HG02763 (cell line): ENCODE measurements around the gene TNNT1.

Experiments used
- ATAC-seq: cut with Tn5 transposase; IDR thresholded peaks from one replicate; pipeline ENCODE4 v1.9.1; 2021; ENCODE audit warnings: mild to moderate bottlenecking, moderate library complexity; ENCODE audit not compliant: unreplicated experiment

TNNT1 gene

GRCh38 chr19:55092423-55093318 lies 56.3 kb downstream of the TNNT1 start:
- ATAC-seq = no peak

DNA sequence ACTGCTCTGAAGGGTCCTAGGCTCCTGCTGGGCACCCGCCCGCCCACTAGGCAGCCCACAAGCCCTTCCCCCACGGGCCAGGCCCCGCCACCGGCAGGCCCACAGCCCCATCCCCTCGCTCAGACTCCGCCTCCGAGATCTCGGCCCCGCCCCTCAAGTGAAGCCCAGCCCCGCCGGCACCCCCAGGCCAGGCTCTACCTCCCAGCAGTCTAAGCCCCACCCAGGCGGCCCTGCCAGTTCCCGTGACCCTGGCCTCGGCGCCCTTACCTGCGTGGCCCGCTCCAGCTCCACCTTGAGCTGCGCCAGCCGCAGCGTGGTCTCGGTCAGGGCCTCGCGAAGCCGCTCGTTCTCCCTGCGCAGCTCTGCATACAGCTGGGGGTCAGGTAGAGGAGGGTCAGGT lies 57.1 kb downstream of the TNNT1 start:
- no peak for ATAC-seq

DNA sequence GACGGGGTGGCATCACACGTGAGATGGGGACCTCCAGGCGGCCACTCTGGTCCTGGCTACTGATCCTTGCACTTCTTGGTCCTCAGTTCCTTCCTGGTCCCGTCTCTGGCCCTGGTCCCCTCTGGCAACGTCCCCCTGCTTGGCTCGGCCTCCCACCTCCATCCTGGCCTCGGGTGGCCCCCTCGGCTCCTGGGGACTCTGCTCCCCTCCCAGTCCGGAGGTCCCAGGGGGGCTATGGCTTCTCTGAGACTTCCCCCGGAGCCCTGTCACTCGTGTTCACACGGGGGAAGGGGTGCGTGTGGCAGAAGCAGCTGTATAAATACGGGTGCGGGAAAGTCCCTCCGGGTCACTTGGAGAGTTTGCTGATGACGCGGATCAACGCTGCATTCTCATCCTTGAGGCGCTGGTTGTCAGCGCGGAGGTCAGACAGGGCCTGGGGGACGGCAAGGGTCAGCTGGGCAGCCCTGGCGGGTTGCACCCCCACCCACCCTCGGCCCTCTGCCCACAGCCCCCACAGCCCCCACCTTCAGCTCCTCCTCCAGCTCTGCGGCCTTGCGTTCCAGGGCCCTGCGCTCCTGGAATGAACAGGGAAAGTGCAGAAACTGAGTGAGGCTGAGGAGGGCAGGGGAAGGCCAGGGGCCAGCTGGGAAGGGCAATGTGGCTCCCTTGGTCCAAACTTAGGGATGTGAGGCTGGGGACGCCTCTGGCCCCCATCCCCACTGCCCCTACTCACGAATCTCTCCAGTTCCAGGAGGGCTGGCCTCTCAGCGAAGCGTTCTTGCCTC lies 57.7 kb downstream of the TNNT1 start:
- no peak for ATAC-seq

- ATAC-seq = no peak
Measured at GRCh38 chr19:55090564-55090963, 58.4 kb downstream of the TNNT1 start.

DNA sequence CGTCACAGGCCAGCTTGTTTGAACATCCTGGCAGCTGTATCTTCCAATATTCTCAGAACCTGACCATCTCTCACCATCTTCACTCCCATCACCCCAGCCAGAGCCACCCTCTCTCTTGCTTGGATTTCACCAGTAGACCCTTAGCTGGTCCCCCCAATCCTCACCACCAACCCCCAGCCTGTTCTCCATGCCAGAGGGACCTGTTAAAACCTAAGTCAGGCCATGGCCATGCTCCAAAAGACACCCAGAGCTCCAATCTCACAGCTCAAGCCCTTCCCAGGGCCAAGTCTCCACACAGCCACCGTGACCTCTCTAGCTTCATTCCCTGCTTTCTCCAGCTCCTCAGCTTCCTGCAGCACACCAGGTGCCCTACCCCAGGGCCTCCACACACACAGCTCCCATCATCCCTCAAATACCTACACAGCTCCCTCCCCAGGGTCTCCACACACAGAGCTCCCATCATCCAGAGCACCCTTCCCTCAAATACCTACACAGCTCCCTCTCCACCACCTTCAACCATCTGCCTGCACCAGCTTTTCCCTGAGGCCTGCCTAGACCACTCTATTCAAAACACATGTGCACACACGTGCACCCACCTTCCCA lies 59.6 kb downstream of the TNNT1 start:
- no peak for ATAC-seq

DNA sequence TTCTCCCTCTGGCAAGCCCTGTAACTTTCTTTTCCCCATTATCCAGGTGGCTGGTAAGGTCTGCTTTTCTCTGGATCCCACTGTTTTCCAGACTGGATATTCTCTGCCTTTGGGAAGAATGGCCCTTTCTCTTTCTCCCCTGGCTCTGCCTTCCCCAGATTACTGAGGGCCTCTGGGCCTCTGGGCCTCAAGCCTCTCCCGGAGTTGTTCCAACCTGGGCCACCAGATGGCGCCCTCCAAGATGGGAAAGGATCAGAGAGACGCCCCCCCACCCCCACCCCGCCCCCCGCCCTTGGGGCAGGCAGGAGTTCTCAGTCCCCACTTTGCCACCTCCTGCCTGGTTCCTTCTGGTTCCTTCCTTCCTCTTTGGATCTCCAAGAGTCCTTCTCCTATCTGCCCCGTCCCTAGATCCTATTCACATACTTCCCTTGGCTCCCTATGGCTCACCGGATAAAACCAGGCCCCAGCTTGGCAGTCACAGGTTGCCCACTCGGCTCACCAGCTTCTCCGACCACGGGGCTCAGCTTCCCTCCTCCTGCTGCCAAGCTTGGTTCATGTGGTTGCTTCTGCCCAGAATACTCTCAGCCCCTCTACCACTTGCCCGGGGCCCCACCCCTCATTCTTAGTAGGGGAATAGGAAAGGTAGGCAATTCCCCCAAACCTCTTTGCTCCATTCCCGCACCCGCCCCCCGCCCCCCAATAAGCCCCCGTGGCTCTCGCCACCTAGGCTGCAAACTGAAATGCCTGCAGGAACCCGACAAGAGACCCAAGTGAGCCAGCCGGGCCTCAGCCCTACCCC lies 60.3 kb downstream of the TNNT1 start:
- no peak for ATAC-seq

DNA sequence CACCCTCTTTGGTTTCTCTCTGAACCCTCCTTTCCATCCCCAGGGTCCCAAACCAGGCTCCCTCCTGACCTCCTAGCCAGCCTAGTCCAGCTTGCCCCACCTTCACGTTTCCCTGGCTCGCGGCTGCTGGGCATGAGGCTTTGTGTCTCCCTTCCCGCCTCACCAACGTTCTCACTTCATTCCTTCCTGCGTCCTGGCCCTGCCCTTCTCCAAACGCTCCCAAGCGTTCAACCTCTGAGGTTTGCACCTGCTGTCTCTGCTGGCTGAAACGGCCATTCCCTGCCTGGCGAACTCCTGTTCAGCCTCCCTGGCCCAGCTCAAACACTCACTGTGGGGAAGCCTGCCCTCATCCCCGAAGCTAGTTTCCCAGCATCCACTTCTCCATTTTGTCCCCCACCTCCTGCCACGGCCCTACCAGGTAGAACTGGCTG lies 61.0 kb downstream of the TNNT1 start:
- no peak for ATAC-seq

DNA sequence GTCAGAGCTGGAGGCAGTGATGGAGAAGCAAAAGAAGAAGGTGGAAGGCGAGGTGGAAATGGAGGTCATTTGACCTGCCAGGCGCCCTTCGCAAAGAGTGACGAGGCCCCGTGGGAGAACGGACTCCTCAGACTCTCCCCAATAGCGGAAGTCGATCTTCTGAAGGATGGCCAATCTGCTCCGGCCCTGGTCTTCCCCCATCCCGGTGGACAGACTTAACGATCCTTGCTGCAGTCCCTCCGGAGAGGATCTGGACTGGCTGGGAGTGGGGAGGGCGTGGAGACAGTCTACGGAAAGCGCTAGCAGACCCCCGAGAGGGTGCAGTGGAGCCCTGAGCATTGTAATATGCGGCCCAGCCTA lies 61.5 kb downstream of the TNNT1 start:
- ATAC-seq = no peak

DNA sequence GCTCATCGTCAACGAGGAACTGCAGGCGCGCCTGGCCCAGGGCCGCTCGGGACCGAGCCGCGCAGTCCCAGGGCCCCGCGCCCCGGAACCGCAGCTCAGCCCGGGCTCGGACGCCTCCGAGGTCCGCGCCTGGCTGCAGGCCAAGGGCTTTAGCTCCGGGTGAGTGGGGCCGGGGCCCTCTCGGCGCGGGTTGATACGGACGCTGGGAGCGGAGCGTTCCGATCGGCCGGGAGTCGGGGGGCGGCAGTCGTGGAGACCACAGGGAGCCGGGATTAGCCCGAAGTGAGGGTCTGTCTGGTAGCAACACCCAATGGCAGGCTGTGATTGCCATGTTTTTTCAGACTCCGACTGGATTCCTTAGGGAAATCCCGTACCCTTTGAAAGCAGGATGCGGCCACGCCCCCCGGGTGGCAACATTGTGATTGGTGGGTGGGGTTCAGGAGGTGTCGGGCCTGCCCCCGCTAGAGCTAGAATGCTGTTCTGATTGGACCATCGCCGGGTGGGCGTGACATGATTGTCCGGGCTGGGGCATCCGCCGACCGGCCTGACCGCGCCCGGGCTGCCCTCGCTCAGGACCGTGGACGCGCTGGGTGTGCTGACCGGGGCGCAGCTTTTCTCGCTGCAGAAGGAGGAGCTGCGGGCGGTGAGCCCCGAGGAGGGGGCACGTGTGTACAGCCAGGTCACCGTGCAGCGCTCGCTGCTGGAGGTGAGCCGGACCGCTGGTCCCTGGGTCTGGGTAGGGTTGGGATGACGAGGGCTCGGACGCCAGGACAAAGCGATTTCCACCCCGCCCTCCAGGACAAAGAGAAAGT lies 62.1 kb downstream of the TNNT1 start:
- ATAC-seq = no peak

GRCh38 chr19:55085923-55086715 lies 62.9 kb downstream of the TNNT1 start:
- ATAC-seq = no peak

DNA sequence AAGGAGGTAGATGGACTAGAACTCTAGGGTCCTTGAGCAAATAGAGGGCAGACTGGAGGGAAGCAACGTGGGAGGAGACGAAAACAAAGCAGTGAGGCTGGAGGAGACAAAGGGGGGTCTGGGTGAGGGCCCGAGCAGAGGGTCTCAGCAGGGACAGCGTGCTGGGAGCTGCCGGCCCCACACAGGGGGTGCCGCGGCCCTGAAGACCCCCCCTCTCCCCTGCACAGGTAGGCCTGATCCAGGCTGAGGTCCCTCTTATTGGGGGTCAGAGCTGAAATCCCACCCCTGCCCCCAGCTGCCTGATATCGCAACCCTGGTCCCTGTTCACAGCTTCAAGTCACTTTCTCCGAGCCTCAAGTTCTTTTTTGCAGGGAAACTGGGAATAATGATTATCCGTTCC lies 64.6 kb downstream of the TNNT1 start:
- no peak for ATAC-seq

GRCh38 chr19:55083004-55083850 lies 65.8 kb downstream of the TNNT1 start:
- no peak for ATAC-seq
